GM21423 (cell line): ENCODE measurements around the gene PIGS.

ENCODE experiments used
- ATAC-seq: cut with Tn5 transposase; IDR thresholded peaks from one replicate; pipeline ENCODE4 v1.9.1; 2021; ENCODE audit warnings: mild to moderate bottlenecking, moderate library complexity; ENCODE audit not compliant: unreplicated experiment

The PIGS gene

DNA sequence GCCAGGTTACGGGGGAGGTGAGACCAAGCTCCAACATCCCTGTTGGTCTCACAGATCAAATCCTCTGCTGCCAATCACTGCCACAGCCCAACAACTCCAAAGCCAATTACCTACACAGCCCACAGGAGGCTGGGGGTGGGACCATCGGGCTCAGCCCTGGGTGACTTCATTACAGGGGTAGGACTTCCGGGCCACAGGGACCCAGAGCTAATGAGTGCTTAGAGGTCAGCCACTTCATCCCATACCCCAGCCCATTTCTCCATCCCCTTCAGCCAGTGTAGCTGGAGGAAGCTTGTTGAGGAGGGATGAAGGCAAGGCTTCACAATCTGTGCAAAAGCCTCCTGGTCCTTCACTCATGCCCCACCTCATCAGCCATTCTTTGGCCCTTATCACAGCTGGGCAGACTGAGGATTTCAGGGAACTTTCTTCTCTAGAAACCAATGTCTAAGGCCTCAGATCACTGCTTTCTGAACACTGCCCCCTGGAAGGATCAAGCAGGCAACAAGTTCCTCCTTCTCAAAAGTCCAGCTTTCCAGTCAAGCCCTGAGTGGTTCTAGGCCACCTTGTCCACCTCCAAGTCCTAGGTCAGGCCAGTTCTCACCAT, 59.4 kb downstream of the PIGS start:
- ATAC-seq = no peak

- ATAC-seq = no peak
Measured at GRCh38 chr17:28509789-28510188, 61.5 kb downstream of the PIGS start.

GRCh38 chr17:28508211-28508724, 63.1 kb downstream of the PIGS start:
- no peak for ATAC-seq

- no peak for ATAC-seq
Measured at GRCh38 chr17:28507567-28508203, 63.6 kb downstream of the PIGS start.

DNA sequence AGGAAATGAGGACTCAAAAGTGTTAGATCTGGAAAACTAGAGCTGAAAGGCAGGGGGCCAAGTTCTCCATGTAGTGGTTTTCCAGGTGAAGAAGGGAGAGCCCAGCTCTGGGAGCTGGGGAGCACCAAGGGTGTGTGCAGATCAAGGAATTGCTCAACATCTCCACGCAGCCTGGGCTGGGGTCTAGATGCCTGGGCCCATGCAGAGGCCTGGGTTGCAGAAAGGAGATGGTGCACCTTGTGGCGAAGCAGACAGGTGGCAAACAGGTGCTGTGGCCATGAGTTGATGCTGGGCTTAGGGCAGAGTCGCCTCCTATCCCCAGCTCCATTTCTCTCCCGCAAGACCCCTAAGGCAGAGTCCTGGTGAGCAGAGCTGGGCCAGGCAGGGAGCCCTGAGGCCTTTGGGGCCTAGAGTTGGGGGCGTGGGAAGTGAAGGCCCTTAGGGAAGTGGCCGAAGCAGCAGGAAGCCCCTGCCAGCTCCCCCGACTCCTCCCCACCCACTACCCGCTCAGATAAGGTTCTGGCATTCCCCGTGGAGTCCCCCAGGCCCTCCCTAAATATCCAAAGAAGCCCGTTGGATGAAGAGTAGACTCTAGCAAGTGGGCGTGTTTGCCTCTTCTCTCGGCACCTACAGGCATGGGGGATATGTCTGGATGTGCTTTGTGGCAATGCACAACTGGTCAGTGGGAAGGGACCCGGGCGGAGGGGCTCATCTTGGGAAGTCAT, 64.4 kb downstream of the PIGS start:
- no peak for ATAC-seq

GRCh38 chr17:28505986-28506665, 65.2 kb downstream of the PIGS start, which contains the start of gene FOXN1:
Gene FOXN1 (plus strand): TSS chr17:28506348. CDS start chr17:28523970, 17,622 bp downstream.
- ATAC-seq = no peak

DNA sequence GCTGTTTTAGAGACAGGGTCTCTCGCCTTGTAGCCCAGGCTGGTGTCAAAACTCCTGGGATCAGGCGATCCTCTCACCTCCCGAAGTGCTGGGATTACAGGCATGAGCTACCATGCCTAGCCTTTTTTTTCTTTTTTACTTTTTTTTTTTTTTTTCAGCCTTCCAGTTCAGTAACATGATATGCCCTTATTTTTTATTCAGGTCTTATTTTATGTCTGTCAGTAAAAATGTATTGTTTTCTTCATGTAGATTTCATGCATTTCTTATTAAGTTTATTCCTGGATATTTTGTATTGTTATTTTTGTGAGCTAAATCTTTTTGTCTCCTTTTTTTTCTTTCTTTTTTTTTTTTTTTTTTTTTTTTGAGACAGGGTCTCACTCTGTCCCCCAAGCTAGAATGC, 67.9 kb downstream of the PIGS start:
- ATAC-seq = no peak
